GM23338 (cell line): ENCODE data around the gene HOTAIR. TPM values are rescaled to one million over a fixed set of nuclear protein-coding genes. Genes with fewer than 3 reads are reported as not detected.

Source experiments
- ATAC-seq: fragments of 200-7000 bp; cut with Tn5 transposase; 3 replicates; pipeline ENCODE4 v1.9.1; 2020
- DNase-seq: peaks from one replicate; pipeline ENCODE4 v3.0.0-alpha.2; 2015; ENCODE audit warnings: low spot score
- H2AFZ ChIP-seq: fragments of 200-600 bp; sonication (generic); 2 replicates; pipeline ENCODE4 v1.8.0; 2016; ENCODE audit warnings: antibody characterized with exemption, mild to moderate bottlenecking, moderate library complexity
- H3F3A ChIP-seq: fragments of 200-600 bp; sonication (generic); replicated peaks from 2 replicates; pipeline ENCODE4 v1.8.0; 2017; ENCODE audit warnings: antibody characterized with exemption, mixed run types, low read depth
- H3K27ac ChIP-seq: fragments of 200-600 bp; sonication (generic); 2 replicates; pipeline ENCODE4 v1.6.1; 2016; ENCODE audit warnings: low read depth
- H3K27me3 ChIP-seq: fragments of 200-600 bp; sonication (generic); 2 replicates; pipeline ENCODE4 v1.8.0; 2016; ENCODE audit warnings: mild to moderate bottlenecking, mixed run types, moderate library complexity; ENCODE audit not compliant: insufficient read depth
- H3K36me3 ChIP-seq: fragments of 200-600 bp; sonication (generic); 2 replicates; pipeline ENCODE4 v1.8.0; 2016; ENCODE audit warnings: mild to moderate bottlenecking; ENCODE audit not compliant: insufficient read depth
- H3K4me1 ChIP-seq: fragments of 200-600 bp; sonication (generic); 2 replicates; pipeline ENCODE4 v1.8.0; 2016; ENCODE audit warnings: mild to moderate bottlenecking, moderate library complexity; ENCODE audit not compliant: insufficient read depth
- H3K4me2 ChIP-seq: fragments of 200-600 bp; sonication (generic); 2 replicates; pipeline ENCODE4 v1.7.1; 2017; ENCODE audit warnings: mixed run types
- H3K4me3 ChIP-seq: fragments of 200-600 bp; sonication (generic); 2 replicates; pipeline ENCODE4 v1.6.1; 2016; ENCODE audit warnings: mixed run types
- H3K79me2 ChIP-seq: fragments of 200-600 bp; sonication (generic); replicated peaks from 2 replicates; pipeline ENCODE4 v1.8.0; 2017; ENCODE audit warnings: mild to moderate bottlenecking; ENCODE audit not compliant: insufficient read depth
- H3K9me2 ChIP-seq: fragments of 200-600 bp; sonication (generic); 2 replicates; pipeline ENCODE4 v1.8.0; 2017; ENCODE audit not compliant: insufficient read depth
- H4K20me1 ChIP-seq: fragments of 200-600 bp; sonication (generic); replicated peaks from 2 replicates; pipeline ENCODE4 v1.8.0; 2017; ENCODE audit warnings: mild to moderate bottlenecking; ENCODE audit not compliant: insufficient read depth
- H3K27ac Mint-ChIP-seq: 2 replicates; pipeline ENCODE4 v1.8.0; 2020; ENCODE audit warnings: inconsistent platforms, mild to moderate bottlenecking, moderate library complexity, mixed read lengths
- H3K27me3 Mint-ChIP-seq: 3 replicates; pipeline ENCODE4 v1.8.0; 2022; ENCODE audit warnings: low read depth, mild to moderate bottlenecking, moderate library complexity, mixed read lengths, inconsistent platforms; ENCODE audit not compliant: insufficient read depth, poor library complexity
- H3K36me3 Mint-ChIP-seq: 3 replicates; pipeline ENCODE4 v1.8.0; 2021; ENCODE audit warnings: low read depth, mild to moderate bottlenecking, inconsistent platforms, moderate library complexity, mixed read lengths
- H3K4me1 Mint-ChIP-seq: 3 replicates; pipeline ENCODE4 v1.8.0; 2020; ENCODE audit warnings: mild to moderate bottlenecking, inconsistent platforms, mixed read lengths
- H3K4me3 Mint-ChIP-seq: 3 replicates; pipeline ENCODE4 v1.8.0; 2021; ENCODE audit warnings: moderate library complexity, mild to moderate bottlenecking, inconsistent platforms, mixed read lengths
- H3K9me3 Mint-ChIP-seq: 3 replicates; pipeline ENCODE4 v1.8.0; 2020; ENCODE audit warnings: moderate library complexity, mild to moderate bottlenecking, inconsistent platforms, mixed read lengths
- CREB1 ChIP-seq: fragments of 250-450 bp; sonication (Bioruptor Pico); IDR thresholded peaks from 2 replicates; pipeline ENCODE4 v1.5.0; 2020; ENCODE audit warnings: low read depth, mild to moderate bottlenecking, moderate library complexity
- ETS1 ChIP-seq: IDR thresholded peaks from 2 replicates; pipeline ENCODE4 v1.6.1; 2016; ENCODE audit warnings: antibody characterized with exemption
- EZH2 ChIP-seq: fragments of 200-600 bp; sonication (generic); IDR thresholded peaks from one replicate; pipeline ENCODE4 v1.8.0; 2017; ENCODE audit warnings: antibody characterized with exemption, mild to moderate bottlenecking, low read depth; ENCODE audit not compliant: unreplicated experiment
- EZH2phosphoT487 ChIP-seq: fragments of 200-600 bp; sonication (generic); IDR thresholded peaks from one replicate; pipeline ENCODE4 v1.8.1; 2018; ENCODE audit warnings: antibody characterized with exemption; ENCODE audit not compliant: unreplicated experiment
- NANOG ChIP-seq: IDR thresholded peaks from 2 replicates; pipeline ENCODE4 v1.6.1; 2016; ENCODE audit warnings: antibody characterized with exemption, borderline replicate concordance
- POLR2AphosphoS5 ChIP-seq: IDR thresholded peaks from 2 replicates; pipeline ENCODE4 v1.6.1; 2016; ENCODE audit warnings: antibody characterized with exemption, low read depth
- REST ChIP-seq: IDR thresholded peaks from one replicate; pipeline ENCODE4 v1.6.1; 2018; ENCODE audit warnings: antibody characterized with exemption; ENCODE audit not compliant: unreplicated experiment
- ZNF331 ChIP-seq: fragments of 250-450 bp; sonication (Bioruptor Pico); IDR thresholded peaks from 2 replicates; pipeline ENCODE4 v1.5.0; 2020; ENCODE audit warnings: low read depth, mild to moderate bottlenecking, moderate library complexity
- ZNF462 ChIP-seq: fragments of 250-450 bp; sonication (Bioruptor Pico); IDR thresholded peaks from 2 replicates; pipeline ENCODE4 v1.5.0; 2020; ENCODE audit warnings: mild to moderate bottlenecking, moderate library complexity
- polyA plus RNA-seq: library from polyadenylated mRNA; unstranded; fragments of >200 nt; fragmentation: Nextera tagmentation; extraction: Ambion mirVana; gene quantifications from 2 replicates; pipeline ENCODE4 v1.2.1, GENCODE V29; 2016
- total RNA-seq: library from RNA; depleted of rRNA; stranded (reverse); fragments of >200 nt; shearing (Covaris generic); gene quantifications from 2 replicates; pipeline ENCODE4 v1.2.3, GENCODE V29; 2014

The HOTAIR gene
- total and polyA plus RNA-seq, 2 experiments from 2014 or later: not detected

GRCh38 chr12:53971686-53972085 lies 3.1 kb downstream of the HOTAIR start (continued):
- no peak for TF ChIP-seq NANOG
- no peak for TF ChIP-seq ETS1
- no peak for TF ChIP-seq EZH2phosphoT487
- TF ChIP-seq POLR2AphosphoS5: no peak
- no peak for TF ChIP-seq ZNF331 (CRISPR knock-in tag)

GRCh38 chr12:53971129-53971528 lies 3.6 kb downstream of the HOTAIR start:
- H3K9me2 ChIP-seq: no peaks in the 10 kb centered on the region
- H3K27me3 ChIP-seq: peaks cover 100% of the 10 kb centered on the region
- H3K4me1 ChIP-seq: peaks cover 13% of the 10 kb centered on the region; the same call in 1 of the 2 replicates
- no peak overlapping the region for H3K4me3 ChIP-seq
- no peak overlapping the region for H3K27ac ChIP-seq
- H4K20me1 ChIP-seq: peaks cover 51% of the 10 kb centered on the region
- no peak for ATAC-seq
- H2AFZ ChIP-seq: no peak overlapping the region
- H3K9me3 Mint-ChIP-seq: no peaks in the 10 kb centered on the region; the same call in 1 of the 3 replicates
- no peak for TF ChIP-seq REST
- peak; percentile 79 for TF ChIP-seq EZH2
- H3K36me3 Mint-ChIP-seq: no peaks in the 10 kb centered on the region
- no peak overlapping the region for H3K27ac Mint-ChIP-seq
- no peak overlapping the region for H3K4me2 ChIP-seq
- peaks cover 21% of the 10 kb centered on the region for H3K4me1 Mint-ChIP-seq
- no peak overlapping the region for H3K4me3 Mint-ChIP-seq
- H3K36me3 ChIP-seq: no peaks in the 10 kb centered on the region; the same call in 1 of the 2 replicates
- DNase-seq: no peak
- peaks cover 99% of the 10 kb centered on the region for H3K27me3 Mint-ChIP-seq
- H3K79me2 ChIP-seq: no peaks in the 10 kb centered on the region
- peaks cover 36% of the 10 kb centered on the region for H3F3A ChIP-seq

- H3K27ac ChIP-seq: no peak overlapping the region
- H3K79me2 ChIP-seq: no peaks in the 10 kb centered on the region
- DNase-seq (no peak), ATAC-seq (no peak)
- no peak overlapping the region for H3K4me2 ChIP-seq
- no peaks in the 10 kb centered on the region for H3K9me2 ChIP-seq
- peaks cover 14% of the 10 kb centered on the region for H3K4me1 ChIP-seq
- peaks cover 38% of the 10 kb centered on the region for H3F3A ChIP-seq
- Mint-ChIP-seq H3K9me3 (no peaks in the 10 kb centered on the region; the same call in 1 of the 3 replicates), H3K4me3 (no peak overlapping the region), H3K4me1 (peaks cover 19% of the 10 kb centered on the region), H3K36me3 (no peaks in the 10 kb centered on the region), H3K27ac (no peak overlapping the region), H3K27me3 (peaks cover 99% of the 10 kb centered on the region)
- H3K27me3 ChIP-seq: peaks cover 100% of the 10 kb centered on the region
- H2AFZ ChIP-seq: no peak overlapping the region
- no peaks in the 10 kb centered on the region; the same call in 1 of the 2 replicates for H3K36me3 ChIP-seq
- no peak overlapping the region for H3K4me3 ChIP-seq
- peaks cover 52% of the 10 kb centered on the region for H4K20me1 ChIP-seq
- no peak for TF ChIP-seq NANOG
- peak; percentile 77 for TF ChIP-seq EZH2
- no peak for TF ChIP-seq CREB1 (CRISPR knock-in tag)
- no peak for TF ChIP-seq ZNF462 (CRISPR knock-in tag)
- no peak for TF ChIP-seq EZH2phosphoT487
- no peak for TF ChIP-seq ZNF331 (CRISPR knock-in tag)
Observed at GRCh38 chr12:53970451-53970850, 4.3 kb downstream of the HOTAIR start.
